ENCODE data around the gene KIF3B.
"Not testable (repeated sequence)": the region's sequence is repeated elsewhere in the genome, so short reads cannot be mapped to it uniquely, and the experiment has no call there.

The KIF3B gene

GRCh38 chr20:32368925-32369324, 91.5 kb downstream of the KIF3B start:
- no peak for TF ChIP-seq POLR2A (IDR thresholded peaks at IDR 0.05; ENCODE audit: low read length)

GRCh38 chr20:32370897-32371296, 93.4 kb downstream of the KIF3B start:
- TF ChIP-seq GATA1 (IDR thresholded peaks at IDR 0.05; ENCODE audit: low read depth, low read length) = no peak
- TF ChIP-seq POLR2A (IDR thresholded peaks at IDR 0.05; ENCODE audit: low read length) = no peak

More at GRCh38 chr20:32368925-32369324, 91.5 kb downstream of the KIF3B start:
- peak in 1 of 2 experiments; percentile 15 for DNase-seq

DNA sequence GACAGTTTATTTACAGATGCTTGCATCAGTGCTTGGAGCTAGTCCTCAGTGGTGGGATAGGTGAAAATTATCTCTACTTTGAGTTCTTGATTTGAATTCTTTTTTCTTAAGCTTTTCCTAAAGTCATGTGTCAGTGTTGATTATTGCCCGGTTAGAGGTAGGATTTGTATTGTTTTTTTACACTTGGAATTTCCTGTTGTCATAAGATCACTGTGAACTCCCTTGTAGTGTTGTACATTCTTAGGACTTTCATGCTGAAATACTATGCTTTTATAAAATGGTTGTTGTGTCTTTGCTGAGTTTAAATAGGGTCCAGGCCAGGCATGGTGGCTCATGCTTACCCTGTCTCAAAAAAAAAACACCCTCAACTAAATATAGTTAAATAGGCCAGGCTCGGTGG, 101.0 kb downstream of the KIF3B start:
- DNase-seq = no peak
- TF ChIP-seq POLR2A (IDR thresholded peaks at IDR 0.05; ENCODE audit: low read length) = no peak
- TF ChIP-seq GATA1 (IDR thresholded peaks at IDR 0.05; ENCODE audit: low read depth, low read length) = no peak

More at GRCh38 chr20:32370897-32371296, 93.4 kb downstream of the KIF3B start:
- DNase-seq = no peak

DNA sequence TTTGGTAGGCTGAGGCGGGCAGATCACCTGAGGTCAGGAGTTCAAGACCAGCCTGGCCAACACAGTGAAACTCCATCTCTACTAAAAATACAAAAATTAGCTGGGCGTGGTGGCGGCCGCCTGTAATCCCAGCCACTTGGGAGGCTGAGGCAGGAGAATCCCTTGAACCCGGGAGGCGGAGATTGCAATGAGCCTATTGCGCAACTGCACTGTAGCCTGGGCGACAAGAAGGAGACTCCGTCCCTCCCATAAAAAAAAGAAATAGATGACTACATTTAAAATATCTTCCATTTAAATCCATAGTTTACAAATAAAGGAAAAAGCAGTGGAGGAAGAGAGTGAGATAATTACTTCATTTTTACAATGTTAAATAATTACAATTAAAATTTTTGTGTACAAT, 102.6 kb downstream of the KIF3B start:
- not testable (repeated sequence) for DNase-seq

- no peak for DNase-seq
- TF ChIP-seq POLR2A (IDR thresholded peaks at IDR 0.05; ENCODE audit: low read length) (no peak), GATA1 (IDR thresholded peaks at IDR 0.05; ENCODE audit: low read depth, low read length) (no peak)
Observed at GRCh38 chr20:32380745-32381144, 103.3 kb downstream of the KIF3B start.

- no peak for TF ChIP-seq POLR2A (IDR thresholded peaks at IDR 0.05; ENCODE audit: low read length)
- TF ChIP-seq GATA1 (IDR thresholded peaks at IDR 0.05; ENCODE audit: low read depth, low read length) = no peak
- no peak for DNase-seq
Observed at GRCh38 chr20:32382102-32382950, 104.9 kb downstream of the KIF3B start.

DNA sequence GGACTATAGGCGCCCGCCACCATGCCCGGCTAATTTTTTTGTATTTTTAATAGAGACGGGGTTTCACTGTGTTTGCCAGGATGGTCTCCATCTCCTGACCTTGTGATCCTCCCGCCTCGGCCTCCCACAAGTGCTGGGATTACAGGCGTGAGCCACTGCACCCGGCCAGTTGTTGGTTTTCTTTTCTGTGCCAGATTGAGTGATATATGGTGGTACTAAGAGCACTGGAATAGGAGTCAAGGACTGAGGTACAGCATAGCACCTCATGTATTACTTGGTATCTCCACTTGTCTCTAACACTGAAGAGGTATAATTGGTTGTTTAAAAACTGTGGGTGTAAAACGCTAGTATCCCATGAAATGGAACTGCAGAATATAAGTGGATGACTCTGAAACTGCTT, 106.0 kb downstream of the KIF3B start:
- not testable (repeated sequence) for DNase-seq
